ENCODE results near the gene OR5AL1. TPM values are rescaled to one million over a fixed set of nuclear protein-coding genes. Genes with fewer than 3 reads are reported as not detected.
"Not testable (repeated sequence)": the region's sequence is repeated elsewhere in the genome, so short reads cannot be mapped to it uniquely, and the experiment has no call there.

Gene OR5AL1
- total RNA-seq (2014; rRNA removed; shearing (Covaris generic)), result not detected in 2 replicates

DNA sequence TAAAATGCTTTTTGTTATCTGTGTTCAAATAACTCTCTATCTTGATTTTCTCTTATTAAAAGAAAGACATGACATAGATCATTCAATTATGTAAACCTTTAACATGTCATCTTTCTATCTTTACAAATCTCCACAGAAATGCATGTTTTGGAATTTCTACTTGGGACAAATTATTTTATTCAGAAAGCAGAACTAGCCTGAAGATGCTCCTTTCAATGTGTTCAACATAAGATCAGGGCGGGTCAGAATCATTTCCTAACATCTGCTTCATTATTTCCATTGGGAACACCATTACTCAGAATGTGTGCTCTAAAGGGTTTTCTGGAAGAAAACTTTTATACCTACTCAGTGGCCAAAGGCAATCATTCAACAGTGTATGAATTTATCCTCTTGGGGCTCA is at the start of gene OR5AL1:
Gene OR5AL1 (plus strand): TSS at position 301 of the 400 bp plus-strand sequence.
- DNase-seq (ENCODE audit: low spot score), result no peak

DNA sequence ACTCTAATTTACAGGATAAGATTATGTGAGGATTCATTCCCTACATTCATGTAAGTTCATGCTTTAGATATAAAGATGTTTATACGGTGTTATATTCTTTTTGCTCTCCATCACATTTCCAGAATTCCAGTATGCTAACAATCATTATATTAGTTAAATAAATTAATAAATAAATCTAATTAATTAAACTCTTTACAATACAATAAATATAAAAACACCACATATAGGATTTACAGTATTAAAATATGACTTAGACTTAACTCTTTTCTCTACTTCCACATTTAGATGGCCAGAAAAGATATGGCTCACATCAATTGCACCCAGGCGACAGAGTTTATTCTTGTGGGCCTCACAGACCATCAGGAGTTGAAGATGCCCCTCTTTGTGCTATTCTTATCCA is 37.2 kb upstream of the OR5AL1 start, which contains the start of gene OR8U1:
Gene OR8U1 (plus strand): TSS at position 301 of the 400 bp plus-strand sequence. CDS start 0 bp downstream, at position 301.
- no peak for DNase-seq (ENCODE audit: low spot score)

GRCh38 chr11:56380120-56380519 is 32.4 kb upstream of the OR5AL1 start:
- no peak for DNase-seq (ENCODE audit: low spot score)

GRCh38 chr11:56394381-56394780 is 18.1 kb upstream of the OR5AL1 start:
- no peak for DNase-seq (ENCODE audit: low spot score)

GRCh38 chr11:56396047-56396446 is 16.4 kb upstream of the OR5AL1 start:
- DNase-seq (ENCODE audit: low spot score), result no peak

- DNase-seq (ENCODE audit: low spot score), result not testable (repeated sequence)
Measured at GRCh38 chr11:56401858-56402461, 10.5 kb upstream of the OR5AL1 start.

GRCh38 chr11:56404393-56404792 is 8.1 kb upstream of the OR5AL1 start:
- DNase-seq (ENCODE audit: low spot score), result no peak

GRCh38 chr11:56410801-56411200 is 1.7 kb upstream of the OR5AL1 start:
- DNase-seq (ENCODE audit: low spot score), result no peak

DNA sequence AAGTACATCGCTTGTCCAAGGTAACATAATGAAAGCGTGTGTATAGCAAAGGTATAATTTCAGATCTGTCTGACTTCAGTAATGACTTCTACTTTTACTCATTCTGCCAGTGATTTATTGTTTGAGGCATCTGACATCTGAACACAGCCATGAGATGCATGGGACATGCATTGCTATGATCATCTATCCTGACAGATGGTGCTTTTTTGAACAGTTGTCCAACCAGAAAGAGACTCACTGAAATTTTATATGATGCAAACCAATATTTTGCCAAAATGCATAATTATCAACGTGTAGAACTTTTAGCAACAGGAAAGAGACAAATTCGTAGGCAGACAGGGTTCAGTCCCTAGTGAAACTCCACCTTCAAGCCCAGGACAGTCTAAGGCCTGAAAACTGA is 41.0 kb downstream of the OR5AL1 start:
- DNase-seq (ENCODE audit: low spot score), result no peak

DNA sequence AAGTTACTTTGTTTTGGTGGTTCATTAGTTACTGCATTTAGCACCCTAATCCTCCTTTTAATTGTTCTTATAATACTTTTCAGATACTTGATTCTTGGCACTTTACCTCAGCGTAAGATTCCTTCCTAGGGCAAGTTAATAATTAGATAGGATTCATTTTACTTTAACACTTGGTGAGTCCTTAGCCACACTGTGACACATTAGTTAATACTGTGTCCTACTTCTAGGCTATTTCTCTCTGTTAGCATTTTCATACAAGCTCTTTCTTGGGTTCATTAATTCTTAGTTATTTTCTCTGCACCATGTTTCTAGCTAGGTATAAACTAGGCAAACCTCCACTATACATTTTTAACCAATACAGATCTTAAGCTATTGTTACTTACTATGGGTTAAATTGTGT is 44.6 kb downstream of the OR5AL1 start:
- no peak for DNase-seq (ENCODE audit: low spot score)

Other genes starting within 250 kb of the OR5AL1 start
- gene OR5J2, start 236.1 kb upstream of the OR5AL1 start, total RNA-seq (2014; rRNA removed; shearing (Covaris generic)), result not detected in 2 replicates
- not detected in 2 replicates for gene OR5T2, start 178.4 kb upstream of the OR5AL1 start, total RNA-seq (2014; rRNA removed; shearing (Covaris generic))
- not detected in 2 replicates for gene OR5T3, start 160.4 kb upstream of the OR5AL1 start, total RNA-seq (2014; rRNA removed; shearing (Covaris generic))
- gene OR5T1, start 138.5 kb upstream of the OR5AL1 start, total RNA-seq (2014; rRNA removed; shearing (Covaris generic)), result not detected in 2 replicates
- not detected in 2 replicates for gene OR8H1, start 120.4 kb upstream of the OR5AL1 start, total RNA-seq (2014; rRNA removed; shearing (Covaris generic))
- gene OR8K3, start 97.6 kb upstream of the OR5AL1 start, total RNA-seq (2014; rRNA removed; shearing (Covaris generic)), result not detected in 2 replicates
- not detected in 2 replicates for gene OR8K1, start 66.7 kb upstream of the OR5AL1 start, total RNA-seq (2014; rRNA removed; shearing (Covaris generic))
- not detected in 2 replicates for gene OR8J1, start 58.4 kb upstream of the OR5AL1 start, total RNA-seq (2014; rRNA removed; shearing (Covaris generic))
- gene OR8U1, start 37.1 kb upstream of the OR5AL1 start, total RNA-seq (2014; rRNA removed; shearing (Covaris generic)), result not detected in 2 replicates
- not detected in 2 replicates for gene OR5M3, start 60.7 kb downstream of the OR5AL1 start, total RNA-seq (2014; rRNA removed; shearing (Covaris generic))
- not detected in 2 replicates for gene OR5M8, start 78.7 kb downstream of the OR5AL1 start, total RNA-seq (2014; rRNA removed; shearing (Covaris generic))
- gene OR5M11, start 130.6 kb downstream of the OR5AL1 start, total RNA-seq (2014; rRNA removed; shearing (Covaris generic)), result not detected in 2 replicates
- gene OR5M10, start 165.0 kb downstream of the OR5AL1 start, total RNA-seq (2014; rRNA removed; shearing (Covaris generic)), result not detected in 2 replicates
- gene OR5M1, start 202.2 kb downstream of the OR5AL1 start, total RNA-seq (2014; rRNA removed; shearing (Covaris generic)), result not detected in 2 replicates
- not detected in 2 replicates for gene OR5AP2, start 229.7 kb downstream of the OR5AL1 start, total RNA-seq (2014; rRNA removed; shearing (Covaris generic))